WTC11 (cell line): ENCODE data around the gene NSUN3.

Source experiments
- ESRRA ChIP-seq: sonication (generic); formaldehyde crosslinking; IDR thresholded peaks from 2 replicates; pipeline ENCODE4 v1.8.1; 2022; ENCODE audit warnings: mild to moderate bottlenecking, missing genetic modification reagents, borderline replicate concordance
- ETV6 ChIP-seq: sonication (generic); formaldehyde crosslinking; IDR thresholded peaks from 2 replicates; pipeline ENCODE4 v1.8.1; 2022; ENCODE audit warnings: mild to moderate bottlenecking, missing genetic modification reagents
- JUN ChIP-seq: sonication (generic); formaldehyde crosslinking; IDR thresholded peaks from 2 replicates; pipeline ENCODE4 v1.8.0; 2023; ENCODE audit warnings: mild to moderate bottlenecking, missing genetic modification reagents
- NR3C1 ChIP-seq: sonication (generic); formaldehyde crosslinking; conservative IDR thresholded peaks from 2 replicates; pipeline ENCODE4 v1.8.1; 2023; ENCODE audit warnings: low read depth, mild to moderate bottlenecking, missing genetic modification reagents
- OVOL2 ChIP-seq: fragments of 250-450 bp; sonication (Bioruptor Pico); IDR thresholded peaks from 2 replicates; pipeline ENCODE4 v1.9.0; 2021; ENCODE audit warnings: mild to moderate bottlenecking, borderline replicate concordance
- TF ChIP-seq, protein P1 (sequence below): fragments of 200-600 bp; IDR thresholded peaks from 2 replicates; pipeline ENCODE4 v1.8.0; 2022; ENCODE audit warnings: antibody characterized with exemption
- TF ChIP-seq, protein P2 (sequence below): sonication (generic); formaldehyde crosslinking; IDR thresholded peaks from 2 replicates; pipeline ENCODE4 v1.8.1; 2022; ENCODE audit warnings: missing genetic modification reagents, borderline replicate concordance
- TF ChIP-seq, protein P3 (sequence below): sonication (generic); formaldehyde crosslinking; conservative IDR thresholded peaks from 2 replicates; pipeline ENCODE4 v1.8.1; 2022; ENCODE audit warnings: mild to moderate bottlenecking, missing genetic modification reagents
- TF ChIP-seq, protein P4 (sequence below): sonication (generic); formaldehyde crosslinking; conservative IDR thresholded peaks from 2 replicates; pipeline ENCODE4 v1.8.1; 2023; ENCODE audit warnings: mild to moderate bottlenecking, low read depth, missing genetic modification reagents, moderate library complexity

DNA sequence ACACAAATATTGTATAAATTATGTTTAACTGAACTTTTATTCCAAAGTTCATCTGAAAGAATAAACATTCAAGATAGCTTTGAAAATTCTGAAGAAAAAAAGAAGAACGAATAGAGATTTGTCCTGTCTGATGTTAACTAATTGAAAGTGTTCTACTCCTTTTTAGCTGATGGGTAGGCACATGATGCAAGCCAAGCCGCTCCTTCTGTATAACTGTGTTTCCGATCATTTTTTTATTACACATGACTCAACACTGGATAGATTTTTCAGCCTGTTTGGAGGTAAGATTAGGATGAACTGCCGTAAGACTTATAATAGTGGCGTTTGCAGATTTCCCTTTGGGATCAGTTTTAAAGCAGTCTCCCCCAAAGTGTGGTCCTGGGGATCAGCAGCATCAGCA is 19.0 kb downstream of the NSUN3 start:
- TF ChIP-seq JUN (CRISPR knock-in tag): no peak
- TF ChIP-seq, protein P1, sequence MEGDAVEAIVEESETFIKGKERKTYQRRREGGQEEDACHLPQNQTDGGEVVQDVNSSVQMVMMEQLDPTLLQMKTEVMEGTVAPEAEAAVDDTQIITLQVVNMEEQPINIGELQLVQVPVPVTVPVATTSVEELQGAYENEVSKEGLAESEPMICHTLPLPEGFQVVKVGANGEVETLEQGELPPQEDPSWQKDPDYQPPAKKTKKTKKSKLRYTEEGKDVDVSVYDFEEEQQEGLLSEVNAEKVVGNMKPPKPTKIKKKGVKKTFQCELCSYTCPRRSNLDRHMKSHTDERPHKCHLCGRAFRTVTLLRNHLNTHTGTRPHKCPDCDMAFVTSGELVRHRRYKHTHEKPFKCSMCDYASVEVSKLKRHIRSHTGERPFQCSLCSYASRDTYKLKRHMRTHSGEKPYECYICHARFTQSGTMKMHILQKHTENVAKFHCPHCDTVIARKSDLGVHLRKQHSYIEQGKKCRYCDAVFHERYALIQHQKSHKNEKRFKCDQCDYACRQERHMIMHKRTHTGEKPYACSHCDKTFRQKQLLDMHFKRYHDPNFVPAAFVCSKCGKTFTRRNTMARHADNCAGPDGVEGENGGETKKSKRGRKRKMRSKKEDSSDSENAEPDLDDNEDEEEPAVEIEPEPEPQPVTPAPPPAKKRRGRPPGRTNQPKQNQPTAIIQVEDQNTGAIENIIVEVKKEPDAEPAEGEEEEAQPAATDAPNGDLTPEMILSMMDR: no peak
- no peak for TF ChIP-seq ESRRA
- TF ChIP-seq ETV6 (CRISPR knock-in tag): no peak
- TF ChIP-seq NR3C1: no peak
- TF ChIP-seq OVOL2 (CRISPR knock-in tag): no peak
- TF ChIP-seq, protein P2, sequence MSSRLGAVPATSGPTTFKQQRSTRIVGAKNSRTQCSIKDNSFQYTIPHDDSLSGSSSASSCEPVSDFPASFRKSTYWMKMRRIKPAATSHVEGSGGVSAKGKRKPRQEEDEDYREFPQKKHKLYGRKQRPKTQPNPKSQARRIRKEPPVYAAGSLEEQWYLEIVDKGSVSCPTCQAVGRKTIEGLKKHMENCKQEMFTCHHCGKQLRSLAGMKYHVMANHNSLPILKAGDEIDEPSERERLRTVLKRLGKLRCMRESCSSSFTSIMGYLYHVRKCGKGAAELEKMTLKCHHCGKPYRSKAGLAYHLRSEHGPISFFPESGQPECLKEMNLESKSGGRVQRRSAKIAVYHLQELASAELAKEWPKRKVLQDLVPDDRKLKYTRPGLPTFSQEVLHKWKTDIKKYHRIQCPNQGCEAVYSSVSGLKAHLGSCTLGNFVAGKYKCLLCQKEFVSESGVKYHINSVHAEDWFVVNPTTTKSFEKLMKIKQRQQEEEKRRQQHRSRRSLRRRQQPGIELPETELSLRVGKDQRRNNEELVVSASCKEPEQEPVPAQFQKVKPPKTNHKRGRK: no peak
- TF ChIP-seq, protein P3, sequence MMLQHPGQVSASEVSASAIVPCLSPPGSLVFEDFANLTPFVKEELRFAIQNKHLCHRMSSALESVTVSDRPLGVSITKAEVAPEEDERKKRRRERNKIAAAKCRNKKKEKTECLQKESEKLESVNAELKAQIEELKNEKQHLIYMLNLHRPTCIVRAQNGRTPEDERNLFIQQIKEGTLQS: no peak
- TF ChIP-seq, protein P4, sequence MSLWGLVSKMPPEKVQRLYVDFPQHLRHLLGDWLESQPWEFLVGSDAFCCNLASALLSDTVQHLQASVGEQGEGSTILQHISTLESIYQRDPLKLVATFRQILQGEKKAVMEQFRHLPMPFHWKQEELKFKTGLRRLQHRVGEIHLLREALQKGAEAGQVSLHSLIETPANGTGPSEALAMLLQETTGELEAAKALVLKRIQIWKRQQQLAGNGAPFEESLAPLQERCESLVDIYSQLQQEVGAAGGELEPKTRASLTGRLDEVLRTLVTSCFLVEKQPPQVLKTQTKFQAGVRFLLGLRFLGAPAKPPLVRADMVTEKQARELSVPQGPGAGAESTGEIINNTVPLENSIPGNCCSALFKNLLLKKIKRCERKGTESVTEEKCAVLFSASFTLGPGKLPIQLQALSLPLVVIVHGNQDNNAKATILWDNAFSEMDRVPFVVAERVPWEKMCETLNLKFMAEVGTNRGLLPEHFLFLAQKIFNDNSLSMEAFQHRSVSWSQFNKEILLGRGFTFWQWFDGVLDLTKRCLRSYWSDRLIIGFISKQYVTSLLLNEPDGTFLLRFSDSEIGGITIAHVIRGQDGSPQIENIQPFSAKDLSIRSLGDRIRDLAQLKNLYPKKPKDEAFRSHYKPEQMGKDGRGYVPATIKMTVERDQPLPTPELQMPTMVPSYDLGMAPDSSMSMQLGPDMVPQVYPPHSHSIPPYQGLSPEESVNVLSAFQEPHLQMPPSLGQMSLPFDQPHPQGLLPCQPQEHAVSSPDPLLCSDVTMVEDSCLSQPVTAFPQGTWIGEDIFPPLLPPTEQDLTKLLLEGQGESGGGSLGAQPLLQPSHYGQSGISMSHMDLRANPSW: no peak
